ENCODE data around the gene HCRTR1.

DNA sequence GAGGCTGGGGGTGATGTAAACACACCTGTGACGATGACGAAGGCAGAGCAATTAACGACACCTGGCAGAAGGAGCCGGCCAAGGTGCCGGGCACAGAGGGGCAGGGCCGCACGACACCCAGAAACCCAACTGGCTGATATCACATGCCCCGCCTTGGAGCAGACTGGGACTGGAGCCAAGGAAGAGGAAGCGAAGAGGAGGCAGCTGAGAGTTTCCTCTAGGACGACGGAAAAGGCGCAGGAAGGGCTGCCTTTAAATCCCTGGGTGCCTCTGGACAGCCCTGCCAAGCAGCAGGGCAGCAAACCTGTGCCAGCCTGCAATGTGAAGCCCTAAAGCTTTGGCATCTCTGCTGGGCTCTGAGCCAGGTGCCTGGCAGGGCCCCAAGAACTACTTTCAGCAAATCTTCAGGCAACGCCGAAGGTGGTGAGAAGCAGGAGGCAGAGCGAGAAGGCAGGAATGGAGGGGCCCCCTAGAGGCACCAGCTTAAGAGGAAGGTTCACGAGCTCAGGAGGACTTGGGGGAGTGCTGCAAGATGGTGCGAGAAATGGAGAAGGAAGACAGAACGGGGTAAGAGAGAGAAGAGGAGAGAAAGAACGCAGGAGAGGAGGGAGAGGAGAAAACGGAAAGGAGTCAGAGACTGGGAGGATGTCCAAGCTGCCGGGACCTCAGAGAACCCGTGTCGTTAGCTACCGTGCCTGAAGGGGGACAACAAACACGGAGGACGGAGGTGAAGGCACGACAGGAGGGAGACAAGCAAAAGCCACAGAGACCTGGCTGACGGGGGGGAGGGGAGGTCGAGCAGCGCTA, 52.5 kb downstream of the HCRTR1 start:
- TF ChIP-seq POLR2A (IDR thresholded peaks at IDR 0.05; ENCODE audit: low read length): no peak
- no peak for TF ChIP-seq GATA1 (IDR thresholded peaks at IDR 0.05; ENCODE audit: low read depth, low read length)

Measured in erythroblast (primary cell).